ENCODE results near the gene GMPR.

DNA sequence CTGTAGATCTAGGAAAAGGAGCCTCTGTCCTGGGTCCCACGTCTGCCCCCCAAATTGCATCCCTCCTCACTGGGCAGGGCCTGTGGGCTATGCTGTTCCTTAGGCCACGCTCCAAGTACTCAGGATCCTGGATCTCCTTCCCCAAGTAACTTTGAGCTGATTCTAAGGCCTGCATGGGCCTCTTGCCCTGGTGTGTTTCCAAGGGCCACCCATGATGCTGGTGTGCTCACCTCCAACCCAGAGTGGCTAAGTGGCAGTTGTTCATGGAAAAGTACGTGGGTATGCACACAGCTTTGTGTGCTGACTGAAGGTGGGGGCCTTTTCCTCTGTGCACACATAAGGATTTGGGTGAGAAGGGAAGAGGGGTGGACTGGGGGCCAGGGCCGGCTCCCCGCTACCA is 5.3 kb downstream of the GMPR start:
- TF ChIP-seq, protein P1, sequence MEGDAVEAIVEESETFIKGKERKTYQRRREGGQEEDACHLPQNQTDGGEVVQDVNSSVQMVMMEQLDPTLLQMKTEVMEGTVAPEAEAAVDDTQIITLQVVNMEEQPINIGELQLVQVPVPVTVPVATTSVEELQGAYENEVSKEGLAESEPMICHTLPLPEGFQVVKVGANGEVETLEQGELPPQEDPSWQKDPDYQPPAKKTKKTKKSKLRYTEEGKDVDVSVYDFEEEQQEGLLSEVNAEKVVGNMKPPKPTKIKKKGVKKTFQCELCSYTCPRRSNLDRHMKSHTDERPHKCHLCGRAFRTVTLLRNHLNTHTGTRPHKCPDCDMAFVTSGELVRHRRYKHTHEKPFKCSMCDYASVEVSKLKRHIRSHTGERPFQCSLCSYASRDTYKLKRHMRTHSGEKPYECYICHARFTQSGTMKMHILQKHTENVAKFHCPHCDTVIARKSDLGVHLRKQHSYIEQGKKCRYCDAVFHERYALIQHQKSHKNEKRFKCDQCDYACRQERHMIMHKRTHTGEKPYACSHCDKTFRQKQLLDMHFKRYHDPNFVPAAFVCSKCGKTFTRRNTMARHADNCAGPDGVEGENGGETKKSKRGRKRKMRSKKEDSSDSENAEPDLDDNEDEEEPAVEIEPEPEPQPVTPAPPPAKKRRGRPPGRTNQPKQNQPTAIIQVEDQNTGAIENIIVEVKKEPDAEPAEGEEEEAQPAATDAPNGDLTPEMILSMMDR (IDR thresholded peaks at IDR 0.05 in 8 of 11, conservative IDR thresholded peaks at IDR 0.05 in 3 of 11): no peak
- TF ChIP-seq POLR2AphosphoS5 (IDR thresholded peaks at IDR 0.05): no peak
